ENCODE results near the gene DESI1.

Gene DESI1

DNA sequence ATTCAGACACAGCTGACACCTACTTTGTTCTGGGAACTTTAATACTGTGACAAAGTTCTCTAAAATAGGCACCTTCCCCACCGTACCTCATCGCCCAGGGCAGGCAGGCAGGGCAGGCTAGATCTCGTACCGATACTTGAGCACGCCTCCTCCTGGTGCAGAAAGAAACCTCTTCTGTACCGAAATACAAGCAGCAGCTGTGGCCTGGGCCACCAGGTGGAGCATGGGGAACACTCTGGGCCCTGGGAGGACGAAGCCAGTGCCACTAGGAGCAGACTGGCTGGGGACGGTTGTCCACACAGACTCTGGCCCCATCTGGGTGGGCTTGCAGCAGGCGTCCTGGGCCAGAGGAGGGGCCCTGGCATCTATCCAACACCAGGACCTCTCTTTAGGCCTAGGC lies 44.0 kb downstream of the DESI1 start:
- Histone ChIP-seq H3K9me3 (ENCODE audit: insufficient read depth, low read length) (no peaks in the 10 kb centered on the region), H3K9me2 (replicated peaks; ENCODE audit: insufficient read depth, low read length) (no peaks in the 10 kb centered on the region), H2AFZ (ENCODE audit: low read depth, low read length, severe bottlenecking) (no peak overlapping the region), H3K27ac (ENCODE audit: low read depth, low read length) (no peak overlapping the region), H4K20me1 (ENCODE audit: low read depth, low read length) (no peaks in the 10 kb centered on the region), H3K4me3 (ENCODE audit: insufficient read depth, low read length, poor library complexity, severe bottlenecking) (no peak overlapping the region), H3K27me3 (ENCODE audit: low read length) (no peaks in the 10 kb centered on the region), H3F3A (ENCODE audit: insufficient read depth) (no peaks in the 10 kb centered on the region), H3K36me3 (ENCODE audit: low read length) (no peaks in the 10 kb centered on the region), H3K9ac (ENCODE audit: low read length) (no peak overlapping the region), H3K4me2 (ENCODE audit: low read depth, low read length, poor library complexity, severe bottlenecking) (no peak overlapping the region), H3K79me2 (ENCODE audit: insufficient read depth, low read length) (no peaks in the 10 kb centered on the region)
- TF ChIP-seq, protein P1, sequence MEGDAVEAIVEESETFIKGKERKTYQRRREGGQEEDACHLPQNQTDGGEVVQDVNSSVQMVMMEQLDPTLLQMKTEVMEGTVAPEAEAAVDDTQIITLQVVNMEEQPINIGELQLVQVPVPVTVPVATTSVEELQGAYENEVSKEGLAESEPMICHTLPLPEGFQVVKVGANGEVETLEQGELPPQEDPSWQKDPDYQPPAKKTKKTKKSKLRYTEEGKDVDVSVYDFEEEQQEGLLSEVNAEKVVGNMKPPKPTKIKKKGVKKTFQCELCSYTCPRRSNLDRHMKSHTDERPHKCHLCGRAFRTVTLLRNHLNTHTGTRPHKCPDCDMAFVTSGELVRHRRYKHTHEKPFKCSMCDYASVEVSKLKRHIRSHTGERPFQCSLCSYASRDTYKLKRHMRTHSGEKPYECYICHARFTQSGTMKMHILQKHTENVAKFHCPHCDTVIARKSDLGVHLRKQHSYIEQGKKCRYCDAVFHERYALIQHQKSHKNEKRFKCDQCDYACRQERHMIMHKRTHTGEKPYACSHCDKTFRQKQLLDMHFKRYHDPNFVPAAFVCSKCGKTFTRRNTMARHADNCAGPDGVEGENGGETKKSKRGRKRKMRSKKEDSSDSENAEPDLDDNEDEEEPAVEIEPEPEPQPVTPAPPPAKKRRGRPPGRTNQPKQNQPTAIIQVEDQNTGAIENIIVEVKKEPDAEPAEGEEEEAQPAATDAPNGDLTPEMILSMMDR (IDR thresholded peaks at IDR 0.05; ENCODE audit: insufficient read depth, low read length, poor library complexity, severe bottlenecking) = peak; percentile 50
- TF ChIP-seq EZH2phosphoT487 (conservative IDR thresholded peaks at IDR 0.05; ENCODE audit: low read length) = no peak

GRCh38 chr22:41575533-41575932 lies 45.3 kb downstream of the DESI1 start:
- Histone ChIP-seq H3K79me2 (ENCODE audit: insufficient read depth, low read length) (no peaks in the 10 kb centered on the region), H3K27ac (ENCODE audit: low read depth, low read length) (no peak overlapping the region), H3F3A (ENCODE audit: insufficient read depth) (no peaks in the 10 kb centered on the region), H3K9me3 (ENCODE audit: insufficient read depth, low read length) (no peaks in the 10 kb centered on the region), H3K9me2 (replicated peaks; ENCODE audit: insufficient read depth, low read length) (no peaks in the 10 kb centered on the region), H3K36me3 (ENCODE audit: low read length) (no peaks in the 10 kb centered on the region), H3K4me3 (ENCODE audit: insufficient read depth, low read length, poor library complexity, severe bottlenecking) (no peak overlapping the region), H2AFZ (ENCODE audit: low read depth, low read length, severe bottlenecking) (no peak overlapping the region), H3K4me2 (ENCODE audit: low read depth, low read length, poor library complexity, severe bottlenecking) (no peak overlapping the region), H3K27me3 (ENCODE audit: low read length) (no peaks in the 10 kb centered on the region), H3K9ac (ENCODE audit: low read length) (no peak overlapping the region), H4K20me1 (ENCODE audit: low read depth, low read length) (no peaks in the 10 kb centered on the region)
- TF ChIP-seq, protein P1 (IDR thresholded peaks at IDR 0.05; ENCODE audit: insufficient read depth, low read length, poor library complexity, severe bottlenecking) = no peak
- no peak for TF ChIP-seq EZH2phosphoT487 (conservative IDR thresholded peaks at IDR 0.05; ENCODE audit: low read length)

DNA sequence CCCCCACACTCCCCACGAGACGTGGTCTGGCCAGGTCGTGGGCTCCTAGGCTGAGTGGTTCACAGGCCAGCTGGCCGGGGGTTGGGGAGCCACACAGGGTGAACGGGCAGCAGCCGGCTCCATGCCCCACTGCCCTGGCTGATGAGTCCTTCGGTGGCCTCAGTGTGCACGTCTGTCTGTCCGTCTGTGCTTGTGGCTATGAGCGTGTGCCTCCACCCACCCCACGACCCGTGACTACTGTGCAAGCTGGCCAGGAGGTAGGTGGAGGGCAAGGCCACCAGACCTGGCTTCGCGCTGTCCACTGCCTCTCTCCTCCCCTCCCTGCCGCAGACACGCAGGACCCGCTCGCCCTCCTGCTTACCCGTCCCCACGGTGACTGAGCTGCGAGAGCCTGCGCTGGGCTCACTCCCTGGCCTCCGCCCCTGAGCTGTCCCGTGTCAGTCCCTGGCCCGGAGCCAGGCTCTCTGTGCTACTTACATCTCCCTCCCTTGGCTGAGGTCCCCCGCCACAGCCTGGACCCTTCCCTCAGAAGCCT lies 45.9 kb downstream of the DESI1 start:
- no peaks in the 10 kb centered on the region for H3K27me3 ChIP-seq (ENCODE audit: low read length)
- H3K4me3 ChIP-seq (ENCODE audit: insufficient read depth, low read length, poor library complexity, severe bottlenecking) = no peak overlapping the region
- no peak for TF ChIP-seq EZH2phosphoT487 (conservative IDR thresholded peaks at IDR 0.05; ENCODE audit: low read length)
- TF ChIP-seq, protein P1 (IDR thresholded peaks at IDR 0.05; ENCODE audit: insufficient read depth, low read length, poor library complexity, severe bottlenecking) = no peak
- H2AFZ ChIP-seq (ENCODE audit: low read depth, low read length, severe bottlenecking) = no peak overlapping the region
- H3K9me3 ChIP-seq (ENCODE audit: insufficient read depth, low read length) = no peaks in the 10 kb centered on the region
- H3K9ac ChIP-seq (ENCODE audit: low read length) = no peak overlapping the region
- no peaks in the 10 kb centered on the region for H3F3A ChIP-seq (ENCODE audit: insufficient read depth)
- H3K9me2 ChIP-seq (replicated peaks; ENCODE audit: insufficient read depth, low read length) = no peaks in the 10 kb centered on the region
- H3K4me2 ChIP-seq (ENCODE audit: low read depth, low read length, poor library complexity, severe bottlenecking) = no peak overlapping the region
- H3K79me2 ChIP-seq (ENCODE audit: insufficient read depth, low read length) = no peaks in the 10 kb centered on the region
- no peak overlapping the region for H3K27ac ChIP-seq (ENCODE audit: low read depth, low read length)
- no peaks in the 10 kb centered on the region for H4K20me1 ChIP-seq (ENCODE audit: low read depth, low read length)
- no peaks in the 10 kb centered on the region for H3K36me3 ChIP-seq (ENCODE audit: low read length)
